GM18519 (cell line): Measurements from ENCODE around the gene S1PR3.

ENCODE experiments used
- ATAC-seq: cut with Tn5 transposase; IDR thresholded peaks from one replicate; pipeline ENCODE4 v1.9.1; 2021; ENCODE audit warnings: mild to moderate bottlenecking, moderate library complexity; ENCODE audit not compliant: unreplicated experiment, low FRiP score

The S1PR3 gene

GRCh38 chr9:88988796-88989641, 2.2 kb upstream of the S1PR3 start:
- ATAC-seq = no peak

- ATAC-seq = no peak
Measured at GRCh38 chr9:88990041-88990728, 1.1 kb upstream of the S1PR3 start.

GRCh38 chr9:88990729-88991065, 571 bp upstream of the S1PR3 start:
- no peak for ATAC-seq

GRCh38 chr9:88992556-88992955, 1.3 kb downstream of the S1PR3 start:
- no peak for ATAC-seq

GRCh38 chr9:88993327-88993726, 2.1 kb downstream of the S1PR3 start:
- ATAC-seq = no peak

- ATAC-seq = no peak
Measured at GRCh38 chr9:88993871-88994460, 2.7 kb downstream of the S1PR3 start.

GRCh38 chr9:88994469-88995199, 3.4 kb downstream of the S1PR3 start:
- no peak for ATAC-seq

GRCh38 chr9:88995200-88995577, 3.9 kb downstream of the S1PR3 start:
- ATAC-seq = no peak

- no peak for ATAC-seq
Measured at GRCh38 chr9:88995627-88996026, 4.4 kb downstream of the S1PR3 start.

GRCh38 chr9:88996046-88996920, 5.0 kb downstream of the S1PR3 start:
- ATAC-seq = no peak

- no peak for ATAC-seq
Measured at GRCh38 chr9:88996921-88997235, 5.6 kb downstream of the S1PR3 start.

GRCh38 chr9:88997646-88998045, 6.4 kb downstream of the S1PR3 start:
- ATAC-seq = no peak

- ATAC-seq = no peak
Measured at GRCh38 chr9:88998503-88998902, 7.2 kb downstream of the S1PR3 start.

- no peak for ATAC-seq
Measured at GRCh38 chr9:88998911-88999310, 7.6 kb downstream of the S1PR3 start.

- no peak for ATAC-seq
Measured at GRCh38 chr9:89000371-89000781, 9.1 kb downstream of the S1PR3 start.

- no peak for ATAC-seq
Measured at GRCh38 chr9:89000973-89001916, 10.0 kb downstream of the S1PR3 start.

- no peak for ATAC-seq
Measured at GRCh38 chr9:89001917-89002540, 10.8 kb downstream of the S1PR3 start.

- ATAC-seq = no peak
Measured at GRCh38 chr9:89002987-89003386, 11.7 kb downstream of the S1PR3 start.

GRCh38 chr9:89005323-89005722, 14.1 kb downstream of the S1PR3 start:
- no peak for ATAC-seq
